Naive thymus-derived CD4-positive, alpha-beta T cell (primary cell): ENCODE data around the gene IZUMO1. TPM values are rescaled to one million over a fixed set of nuclear protein-coding genes. Genes with fewer than 3 reads are reported as not detected.
"Not testable (repeated sequence)": the region's sequence is repeated elsewhere in the genome, so short reads cannot be mapped to it uniquely, and the experiment has no call there.

Experiments used
- ATAC-seq: fragments of 150-1000 bp; cut with Tn5 transposase; 2 replicates; pipeline ENCODE4 v1.10.0; 2021; ENCODE audit warnings: mild to moderate bottlenecking, moderate library complexity
- CTCF ChIA-PET: fragments of 350-600 bp; sonication (Branson Sonifier 250); formaldehyde crosslinking; loops from one replicate; lab custom pipeline; 2021; ENCODE audit warnings: antibody characterized with exemption; lab: Charles Lee
- POLR2A ChIA-PET: fragments of 350-600 bp; sonication (Branson Sonifier 250); formaldehyde crosslinking; loops from one replicate; lab custom pipeline; 2021; ENCODE audit warnings: antibody characterized with exemption, inconsistent platforms; lab: Charles Lee
- DNase-seq, 9 donors: peaks; one replicate each; pipeline versions ENCODE4 v3.0.0 to v3.0.0-alpha.2; 2020 to 2022; ENCODE audit warnings: mixed read lengths in 1 of 9
- H3K27ac ChIP-seq: one replicate; pipeline ENCODE4 v1.7.0; 2013; ENCODE audit warnings: mild to moderate bottlenecking, low read depth, low read length, moderate library complexity
- H3K27me3 ChIP-seq, 2 donors: one replicate each; pipeline ENCODE4 v1.7.0; 2013; ENCODE audit warnings: low read length in 2 of 2, mild to moderate bottlenecking in 2 of 2, moderate library complexity in 2 of 2; ENCODE audit not compliant: control insufficient read depth in 2 of 2, insufficient read depth in 2 of 2
- H3K36me3 ChIP-seq, 3 experiments: 1 replicate in 2 of 3; 2 replicates in 1 of 3; pipeline ENCODE4 v1.7.0; 2013; ENCODE audit warnings: low read length in 3 of 3, mild to moderate bottlenecking in 3 of 3, moderate library complexity in 1 of 3; ENCODE audit not compliant: insufficient read depth in 3 of 3, control insufficient read depth in 2 of 3
- H3K4me1 ChIP-seq, 2 donors: one replicate each; pipeline ENCODE4 v1.7.0; 2013; ENCODE audit warnings: low read length in 2 of 2, mild to moderate bottlenecking in 2 of 2, moderate library complexity in 1 of 2; ENCODE audit not compliant: control insufficient read depth in 2 of 2, insufficient read depth in 2 of 2
- H3K4me3 ChIP-seq: 2 replicates; pipeline ENCODE4 v1.7.0; 2013; ENCODE audit warnings: mild to moderate bottlenecking, low read length
- H3K9me3 ChIP-seq, 3 experiments: 1 replicate in 2 of 3; 2 replicates in 1 of 3; pipeline ENCODE4 v1.7.0; 2013; ENCODE audit warnings: low read length in 3 of 3; ENCODE audit not compliant: control insufficient read depth in 2 of 3
- H3K27ac Mint-ChIP-seq, 9 donors: one replicate each; pipeline ENCODE4 v1.8.0; 2020 to 2022; ENCODE audit warnings: mixed read lengths in 9 of 9, mild to moderate bottlenecking in 8 of 9, moderate library complexity in 5 of 9, inconsistent platforms in 2 of 9
- H3K27me3 Mint-ChIP-seq, 5 donors: one replicate each; pipeline ENCODE4 v1.8.0; 2021 to 2022; ENCODE audit warnings: mixed read lengths in 5 of 5, mild to moderate bottlenecking in 1 of 5
- H3K36me3 Mint-ChIP-seq, 5 donors: one replicate each; pipeline ENCODE4 v1.8.0; 2020 to 2022; ENCODE audit warnings: mixed read lengths in 5 of 5, mild to moderate bottlenecking in 3 of 5, inconsistent platforms in 1 of 5
- H3K4me1 Mint-ChIP-seq, 7 donors: one replicate each; pipeline ENCODE4 v1.8.0; 2020 to 2022; ENCODE audit warnings: mixed read lengths in 7 of 7, mild to moderate bottlenecking in 3 of 7, inconsistent platforms in 1 of 7
- H3K4me3 Mint-ChIP-seq, 10 donors: one replicate each; pipeline ENCODE4 v1.8.0; 2020 to 2022; ENCODE audit warnings: mild to moderate bottlenecking in 10 of 10, mixed read lengths in 10 of 10, moderate library complexity in 6 of 10, inconsistent platforms in 2 of 10
- H3K9me3 Mint-ChIP-seq, 11 donors: one replicate each; pipeline ENCODE4 v1.8.0; 2020 to 2022; ENCODE audit warnings: mixed read lengths in 11 of 11, mild to moderate bottlenecking in 4 of 11, inconsistent platforms in 1 of 11, moderate library complexity in 1 of 11
- intact Hi-C, 2 donors: fragments of 100-400 bp; cut with micrococcal nuclease; formaldehyde crosslinking; loops; one replicate each; pipeline ENCODE4 v1.15.1; 2023
- polyA plus RNA-seq, 2 donors: library from polyadenylated mRNA; unstranded; fragments of 300-500 nt; fragmentation: Illumina TruSeq; gene quantifications; one replicate each; pipeline ENCODE4 v1.2.3, GENCODE V29; 2021
- total RNA-seq, 6 experiments: library from RNA in 5 of 6; stranded (reverse) in 5 of 6; gene quantifications; 1 replicate in 5 of 6; 2 replicates in 1 of 6; pipeline ENCODE4 v1.2.3 and lab custom pipeline; 2021 to 2026

The IZUMO1 gene
- total and polyA plus RNA-seq, 7 experiments from 2014 or later, result not detected

DNA sequence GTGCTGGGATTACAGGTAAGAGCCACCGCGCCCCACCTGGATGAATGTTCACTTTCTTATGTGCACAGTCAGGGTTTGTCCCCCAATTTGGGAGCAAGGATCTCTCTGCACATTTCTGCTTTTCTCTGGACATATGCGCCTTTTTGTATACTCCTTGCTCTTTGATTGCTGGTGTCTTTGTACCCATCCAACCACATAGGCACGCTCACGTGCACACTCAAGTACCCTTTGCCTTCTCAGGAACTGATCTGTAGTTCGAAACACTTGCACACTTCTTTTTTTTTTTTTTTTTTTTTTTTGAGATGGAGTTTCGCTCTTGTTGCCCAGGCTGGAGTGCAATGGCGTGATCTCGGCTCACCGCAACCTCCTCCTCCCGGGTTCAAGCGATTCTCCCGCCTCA is 28.6 kb downstream of the IZUMO1 start:
- peaks cover 14 to 31% (median 24%) of the 10 kb centered on the region in 7 donors for H3K4me1 Mint-ChIP-seq
- not testable (repeated sequence) for H3K27me3 Mint-ChIP-seq

DNA sequence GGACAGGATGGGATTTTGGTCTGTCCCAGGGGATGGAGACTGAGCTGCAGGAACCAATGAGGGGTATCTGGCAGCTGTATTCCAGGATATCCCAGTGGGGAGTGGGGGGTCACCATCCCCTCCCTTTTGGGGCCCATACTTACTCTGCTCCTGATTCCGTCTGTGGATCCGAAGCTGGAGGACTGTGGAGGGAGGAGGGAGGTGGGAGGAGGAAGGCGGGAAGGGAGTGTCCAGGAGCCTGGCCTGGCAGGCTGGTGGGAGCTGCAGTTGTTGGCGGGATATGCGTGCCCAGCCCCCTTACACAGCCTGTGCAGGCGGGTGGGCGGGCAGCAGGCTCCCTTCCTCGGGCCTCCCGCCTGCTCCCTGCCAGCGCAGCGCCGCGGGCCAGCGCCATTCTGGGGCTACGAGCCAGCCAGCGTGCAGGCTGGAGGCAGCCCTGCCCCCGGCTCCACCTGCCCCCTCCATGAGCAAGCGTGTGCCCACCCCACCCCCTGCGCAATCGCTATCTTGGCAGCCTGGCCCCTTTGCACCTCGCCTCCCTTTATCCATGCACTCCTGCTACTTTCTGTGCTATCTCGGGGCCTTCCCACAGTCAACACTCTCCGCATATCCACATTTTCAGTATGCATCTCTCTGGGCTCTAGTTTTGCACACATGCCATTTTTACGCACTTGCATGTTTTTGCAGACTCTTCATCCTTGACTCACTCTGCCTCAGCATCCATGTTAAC is 30.0 kb downstream of the IZUMO1 start:
- ATAC-seq (no peak), DNase-seq (no peak)
- intact Hi-C loops, result no loop called here
- H3K9me3 ChIP-seq, result no peaks in the 10 kb centered on the region
- H3K36me3 Mint-ChIP-seq, result peaks cover 0 to 2% (median 0%) of the 10 kb centered on the region in 5 donors
- peak overlapping the region in 4 of 9 donors; percentile 32 to 82 (median 64) for H3K27ac Mint-ChIP-seq
- H3K4me3 Mint-ChIP-seq, result peak overlapping the region in 6 of 10 donors; percentile 4 to 60 (median 34)
- no peaks in the 10 kb centered on the region for H3K27me3 ChIP-seq
- ChIA-PET POLR2A (interaction anchor here (3.8 kb wide), 1 partner anchor 9 kb away, joined by 21 read pairs; no protein-coding TSS in a partner anchor), CTCF (interaction anchor here (0.8 kb wide), 1 partner anchor 31 kb away, joined by 3 read pairs; no protein-coding TSS in a partner anchor)
- H3K4me1 Mint-ChIP-seq, result peaks cover 19 to 35% (median 28%) of the 10 kb centered on the region in 7 donors
- H3K36me3 ChIP-seq, result peaks cover 0 to 4% (median 0%) of the 10 kb centered on the region in 3 experiments
- no peaks in the 10 kb centered on the region for H3K9me3 Mint-ChIP-seq
- H3K4me3 ChIP-seq, result no peak overlapping the region
- no peaks in the 10 kb centered on the region for H3K27me3 Mint-ChIP-seq
- peaks cover 17% of the 10 kb centered on the region in 2 donors for H3K4me1 ChIP-seq
- no peak overlapping the region for H3K27ac ChIP-seq

More for the DNA sequence above, 28.6 kb downstream of the IZUMO1 start:
- H3K4me1 ChIP-seq, result peaks cover 13 to 15% of the 10 kb centered on the region in 2 donors
- H3K27ac ChIP-seq, H3K9me3 Mint-ChIP-seq, H3K27me3 ChIP-seq, H3K9me3 ChIP-seq, H3K36me3 ChIP-seq, H3K36me3 Mint-ChIP-seq, CTCF ChIA-PET, POLR2A ChIA-PET, H3K4me3 ChIP-seq, intact Hi-C loops, ATAC-seq, DNase-seq, H3K27ac Mint-ChIP-seq: not testable (repeated sequence)
- peak overlapping the region in 1 of 10 donors; percentile 43 for H3K4me3 Mint-ChIP-seq

DNA sequence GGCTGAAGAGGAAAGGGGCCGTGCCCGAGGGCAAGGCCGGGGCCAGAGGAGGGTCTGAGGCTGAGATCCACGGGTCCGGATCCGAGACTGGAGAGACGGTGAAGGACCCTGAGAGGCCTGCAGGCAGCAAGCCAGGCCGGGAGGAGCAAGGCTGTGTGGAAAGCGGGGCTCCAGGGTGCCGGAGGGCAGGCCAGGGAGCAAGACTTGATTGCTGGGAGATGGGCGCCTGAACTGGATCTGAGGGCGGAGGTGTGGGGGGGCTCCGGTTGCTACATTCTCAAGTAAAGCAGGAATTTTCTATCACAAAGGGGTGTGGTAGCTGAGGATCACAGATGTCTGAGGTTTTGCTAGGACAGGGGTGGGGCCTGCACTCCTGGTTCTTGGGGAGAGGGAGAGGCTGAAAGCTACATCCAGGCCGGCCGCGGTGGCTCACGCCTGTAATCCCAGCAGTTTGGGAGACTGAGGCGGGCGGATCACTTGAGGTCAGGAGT is 31.0 kb downstream of the IZUMO1 start:
- Mint-ChIP-seq H3K27me3 (no peaks in the 10 kb centered on the region), H3K27ac (peak overlapping the region in 1 of 9 donors; percentile 88), H3K4me3 (peak overlapping the region in 7 of 10 donors; percentile 21 to 88 (median 47)), H3K9me3 (peaks cover 0 to 2% (median 0%) of the 10 kb centered on the region in 11 donors), H3K4me1 (peaks cover 13 to 28% (median 23%) of the 10 kb centered on the region in 7 donors), H3K36me3 (peaks cover 0 to 8% (median 0%) of the 10 kb centered on the region in 5 donors)
- POLR2A ChIA-PET, result interaction anchor here (3.8 kb wide), 1 partner anchor 10 kb away, joined by 21 read pairs; no protein-coding TSS in a partner anchor
- Histone ChIP-seq H3K36me3 (peaks cover 0 to 4% (median 0%) of the 10 kb centered on the region in 3 experiments), H3K27ac (no peak overlapping the region), H3K4me3 (no peak overlapping the region), H3K4me1 (peaks cover 11 to 12% of the 10 kb centered on the region in 2 donors), H3K9me3 (no peaks in the 10 kb centered on the region), H3K27me3 (no peaks in the 10 kb centered on the region)
- intact Hi-C loops, result loop anchor here (2.0 kb wide), 2 partner anchors 223 to 247 kb away; partner anchors contain the start of gene CYTH2 (in 1 of the 2)
- CTCF ChIA-PET, result no interaction called here
- ATAC-seq, result no peak
- DNase-seq, result no peak

DNA sequence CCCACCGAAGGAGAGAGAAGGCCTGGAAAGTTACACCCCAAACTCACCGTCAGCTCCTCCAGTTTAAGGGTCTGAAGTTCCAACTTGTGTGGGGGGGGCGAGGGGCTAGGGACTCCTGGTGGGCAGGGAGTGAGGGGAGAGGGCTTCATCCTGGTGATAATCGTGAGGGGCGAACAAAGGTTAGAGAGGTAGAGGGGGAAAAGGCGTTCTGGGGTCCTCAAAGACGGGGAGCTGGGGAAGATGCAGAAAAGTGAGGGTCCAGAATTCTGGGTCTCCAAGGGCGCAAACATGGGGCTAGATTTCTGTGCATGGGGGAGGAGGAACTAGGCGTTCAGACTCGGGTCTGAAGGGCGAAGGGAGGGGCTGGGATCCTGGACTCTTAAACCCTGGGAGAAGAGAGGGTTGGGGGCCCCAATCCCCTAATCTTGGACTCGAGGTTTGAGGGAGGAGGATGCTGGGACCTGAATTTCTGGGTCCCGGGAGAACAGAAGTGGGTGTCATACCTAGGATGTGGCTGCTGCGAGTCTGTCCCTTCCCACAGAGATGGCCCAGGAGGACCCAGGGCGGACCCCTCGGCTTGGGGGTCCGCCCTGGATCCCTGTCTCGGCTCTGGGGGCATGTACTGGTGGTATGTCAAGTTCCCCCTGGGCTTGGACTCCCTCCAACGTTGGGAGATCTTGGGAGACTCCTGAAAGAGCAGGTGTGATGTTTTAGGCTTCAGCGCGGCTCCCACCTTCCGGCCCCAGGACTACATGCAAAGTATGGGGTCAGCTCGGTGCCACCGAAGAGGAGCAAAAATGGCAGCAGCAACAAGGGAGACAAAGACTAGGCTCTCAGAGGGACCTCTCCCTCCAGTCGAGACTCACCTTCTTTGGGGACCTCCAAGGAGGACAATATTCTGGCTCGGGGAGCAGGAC is 31.7 kb downstream of the IZUMO1 start:
- Histone ChIP-seq H3K4me1 (peaks cover 11 to 12% of the 10 kb centered on the region in 2 donors), H3K9me3 (no peaks in the 10 kb centered on the region), H3K36me3 (peaks cover 0 to 4% (median 0%) of the 10 kb centered on the region in 3 experiments), H3K27me3 (no peaks in the 10 kb centered on the region), H3K27ac (peak overlapping the region; percentile 79), H3K4me3 (peak overlapping the region; percentile 95)
- Mint-ChIP-seq H3K36me3 (peaks cover 0 to 8% (median 0%) of the 10 kb centered on the region in 5 donors), H3K27ac (peak overlapping the region in 8 of 9 donors; percentile 26 to 87 (median 70)), H3K27me3 (no peaks in the 10 kb centered on the region), H3K4me3 (peak overlapping the region; percentile 75 to 91 (median 86)), H3K9me3 (peaks cover 0 to 2% (median 0%) of the 10 kb centered on the region in 11 donors), H3K4me1 (peaks cover 9 to 24% (median 20%) of the 10 kb centered on the region in 7 donors)
- ChIA-PET POLR2A (interaction anchor here (0.9 to 3.8 kb wide), 6 partner anchors 10 to 251 kb away, joined by 3 to 21 read pairs (median 3); partner anchors contain the start of genes CA11, RPL18 and SPHK2), CTCF (interaction anchor here (1.0 kb wide), 1 partner anchor 24 kb away, joined by 3 read pairs; no protein-coding TSS in a partner anchor)
- ATAC-seq (no peak), DNase-seq (no peak)
- intact Hi-C loops, result loop anchor here (1.0 to 5.0 kb wide), 13 partner anchors 10 to 370 kb away; partner anchors contain the start of genes DBP (in 2 of the 2), GYS1 (in 2 of the 2), RUVBL2 (in 2 of the 2) and CA11 (in 1 of the 2)

DNA sequence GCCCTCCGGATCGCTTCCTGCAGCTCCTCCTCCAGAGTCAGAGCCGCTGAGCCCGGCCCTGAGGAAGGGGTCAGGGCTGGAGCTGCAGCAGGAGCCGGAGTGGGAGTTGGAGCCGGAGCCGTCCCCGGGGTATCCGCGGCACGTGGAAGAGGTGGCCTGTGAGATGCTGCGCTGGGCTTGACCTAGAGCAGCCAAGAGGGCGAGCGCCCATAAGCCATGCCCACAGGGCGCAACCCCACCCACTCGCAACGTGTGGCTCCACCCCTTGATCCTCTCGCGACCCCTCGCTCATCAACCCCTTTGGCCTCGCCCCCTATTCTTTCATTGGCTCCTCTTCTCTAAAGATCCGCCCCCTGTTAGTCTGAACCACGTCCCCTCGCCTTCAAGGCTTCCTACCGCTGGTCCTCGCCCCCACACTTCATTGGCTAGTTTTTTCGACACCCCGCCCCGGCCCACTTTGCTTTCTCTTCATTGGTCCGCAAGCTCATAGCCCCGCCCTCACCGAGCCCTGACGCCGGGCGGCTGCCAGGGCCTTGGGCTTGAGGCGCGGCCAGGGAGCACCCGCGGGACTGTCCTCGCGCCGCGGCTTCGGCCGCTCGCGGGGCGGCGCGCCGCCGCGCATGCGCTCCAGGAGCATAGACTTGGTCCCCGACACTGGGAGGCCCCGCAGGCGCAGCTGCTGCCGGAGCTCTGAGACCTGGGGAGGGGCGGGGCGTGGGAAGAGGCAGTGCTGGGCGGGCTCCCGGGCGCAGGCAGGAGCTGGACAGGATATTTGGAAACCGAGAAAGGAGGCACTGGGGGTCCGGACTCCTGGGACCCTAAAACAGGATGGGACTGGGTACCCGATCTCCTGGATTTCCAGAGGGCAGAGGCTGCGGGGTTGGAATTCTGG is 32.6 kb downstream of the IZUMO1 start:
- peak; percentile 92 to 97 (median 97) for DNase-seq
- intact Hi-C loops, result loop anchor here (1.0 to 5.0 kb wide), 13 partner anchors 11 to 371 kb away; partner anchors contain the start of genes DBP (in 2 of the 2), GYS1 (in 2 of the 2), RUVBL2 (in 2 of the 2) and CA11 (in 1 of the 2)
- Mint-ChIP-seq H3K9me3 (peaks cover 0 to 2% (median 0%) of the 10 kb centered on the region in 11 donors), H3K27ac (peak overlapping the region; percentile 16 to 90 (median 81)), H3K4me3 (peak overlapping the region; percentile 82 to 92 (median 88)), H3K27me3 (no peaks in the 10 kb centered on the region), H3K36me3 (peaks cover 0 to 11% (median 0%) of the 10 kb centered on the region in 5 donors), H3K4me1 (peaks cover 9 to 24% (median 20%) of the 10 kb centered on the region in 7 donors)
- Histone ChIP-seq H3K27me3 (no peaks in the 10 kb centered on the region), H3K36me3 (peaks cover 0 to 4% (median 0%) of the 10 kb centered on the region in 3 experiments), H3K27ac (peak overlapping the region; percentile 79), H3K4me1 (peaks cover 11 to 12% of the 10 kb centered on the region in 2 donors), H3K4me3 (peak overlapping the region; percentile 95), H3K9me3 (no peaks in the 10 kb centered on the region)
- ChIA-PET CTCF (interaction anchor here (1.0 to 2.0 kb wide), 2 partner anchors 25 to 69 kb away, joined by 3 to 5 read pairs; partner anchors contain the start of gene CA11), POLR2A (interaction anchor here (0.6 to 3.8 kb wide), 8 partner anchors 11 to 251 kb away, joined by 3 to 21 read pairs (median 3); partner anchors contain the start of genes CA11, RPL18 and SPHK2)
- peak; percentile 96 for ATAC-seq
